CD4-positive, alpha-beta T cell treated with Interleukin-2 at 100 ng/mL for 4 hours (primary cell): ENCODE measurements around the gene PIERCE2.
A peak's percentile ranks its signal among the peaks of the same experiment; 100 is the strongest.
"Not testable (repeated sequence)": the region's sequence is repeated elsewhere in the genome, so short reads cannot be mapped to it uniquely, and the experiment has no call there.

Experiments used
- DNase-seq: peaks from one replicate; pipeline ENCODE4 v3.0.0-alpha.2; 2020; ENCODE audit warnings: low spot score

Gene PIERCE2

GRCh38 chr15:55408012-55408928, at the start of gene PIERCE2, which contains the start of gene CCPG1:
Gene PIERCE2 (plus strand): TSS chr15:55408495. CDS start chr15:55408769, 274 bp downstream.
Gene CCPG1 (minus strand): TSS chr15:55408359. CDS start chr15:55389424, 18,935 bp downstream.
- peak; percentile 90 for DNase-seq

- no peak for DNase-seq
Measured at GRCh38 chr15:55360256-55360655, 48.0 kb upstream of the PIERCE2 start.

GRCh38 chr15:55361048-55361447, 47.2 kb upstream of the PIERCE2 start:
- no peak for DNase-seq

- DNase-seq: no peak
Measured at GRCh38 chr15:55362641-55363040, 45.7 kb upstream of the PIERCE2 start.

GRCh38 chr15:55366981-55367380, 41.3 kb upstream of the PIERCE2 start:
- DNase-seq: no peak

GRCh38 chr15:55372701-55373440, 35.4 kb upstream of the PIERCE2 start:
- DNase-seq: no peak

GRCh38 chr15:55379095-55379494, 29.2 kb upstream of the PIERCE2 start:
- DNase-seq: no peak

GRCh38 chr15:55381595-55381994, 26.7 kb upstream of the PIERCE2 start:
- no peak for DNase-seq

GRCh38 chr15:55383687-55384086, 24.6 kb upstream of the PIERCE2 start:
- no peak for DNase-seq

- no peak for DNase-seq
Measured at GRCh38 chr15:55387027-55387426, 21.3 kb upstream of the PIERCE2 start.

- peak; percentile 28 for DNase-seq
Measured at GRCh38 chr15:55389264-55389607, 19.1 kb upstream of the PIERCE2 start.

- DNase-seq: no peak
Measured at GRCh38 chr15:55394694-55395093, 13.6 kb upstream of the PIERCE2 start.

GRCh38 chr15:55398243-55398642, 10.1 kb upstream of the PIERCE2 start:
- DNase-seq: no peak

- DNase-seq: not testable (repeated sequence)
Measured at GRCh38 chr15:55400050-55400449, 8.2 kb upstream of the PIERCE2 start.

- DNase-seq: no peak
Measured at GRCh38 chr15:55401786-55402246, 6.5 kb upstream of the PIERCE2 start.

GRCh38 chr15:55402707-55403106, 5.6 kb upstream of the PIERCE2 start:
- no peak for DNase-seq

- DNase-seq: no peak
Measured at GRCh38 chr15:55403531-55403930, 4.8 kb upstream of the PIERCE2 start.

- DNase-seq: peak; percentile 3
Measured at GRCh38 chr15:55407498-55408011, 740 bp upstream of the PIERCE2 start.

- not testable (repeated sequence) for DNase-seq
Measured at GRCh38 chr15:55408976-55409375, 681 bp downstream of the PIERCE2 start.

- not testable (repeated sequence) for DNase-seq
Measured at GRCh38 chr15:55417678-55418077, 9.4 kb downstream of the PIERCE2 start.

GRCh38 chr15:55420171-55420866, 12.0 kb downstream of the PIERCE2 start:
- DNase-seq: no peak

- DNase-seq: no peak
Measured at GRCh38 chr15:55422089-55422488, 13.8 kb downstream of the PIERCE2 start.
